HG03521 (cell line): ENCODE data around the gene BTRC.

Source experiments
- ATAC-seq: cut with Tn5 transposase; IDR thresholded peaks from one replicate; pipeline ENCODE4 v1.9.1; 2021; ENCODE audit warnings: mild to moderate bottlenecking, moderate library complexity; ENCODE audit not compliant: unreplicated experiment

Gene BTRC

DNA sequence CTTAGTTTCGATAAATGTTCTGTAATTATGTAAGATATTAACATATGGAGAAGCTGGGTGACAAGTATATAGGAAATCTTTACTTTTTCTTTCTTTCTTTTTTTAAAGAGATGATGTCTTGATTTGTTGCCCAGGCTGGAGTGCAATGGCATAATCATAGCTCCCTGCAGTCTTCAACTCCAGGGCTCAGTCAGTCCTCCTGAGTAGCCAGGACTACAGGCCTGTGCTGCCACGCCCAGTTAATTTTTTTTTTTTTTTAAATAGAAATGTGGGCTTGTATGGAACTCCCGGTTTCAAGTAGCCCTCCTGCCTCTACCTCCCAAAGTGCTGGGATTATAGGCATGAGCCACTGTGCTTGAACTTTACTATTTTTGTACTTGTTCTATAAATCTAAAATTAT lies 122.4 kb downstream of the BTRC start:
- ATAC-seq, result no peak

DNA sequence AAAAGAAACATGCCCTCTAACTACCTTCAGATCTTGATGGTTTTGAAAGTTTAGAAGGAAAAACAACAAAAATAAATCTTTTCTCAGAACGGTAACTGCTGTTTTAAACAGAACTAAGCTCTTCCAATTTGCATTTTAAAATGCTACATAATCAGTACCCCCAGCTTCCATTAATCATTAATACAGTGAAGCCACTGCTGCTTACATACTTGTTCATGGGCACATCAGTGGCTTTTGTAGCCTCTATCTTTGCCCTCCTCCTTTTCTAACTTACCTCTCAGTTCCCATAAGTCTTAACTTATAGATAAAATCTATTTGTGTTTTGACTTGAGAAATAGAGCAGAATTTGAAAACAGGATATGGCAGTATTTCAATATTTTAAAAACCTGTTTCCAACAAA lies 125.0 kb downstream of the BTRC start:
- no peak for ATAC-seq

DNA sequence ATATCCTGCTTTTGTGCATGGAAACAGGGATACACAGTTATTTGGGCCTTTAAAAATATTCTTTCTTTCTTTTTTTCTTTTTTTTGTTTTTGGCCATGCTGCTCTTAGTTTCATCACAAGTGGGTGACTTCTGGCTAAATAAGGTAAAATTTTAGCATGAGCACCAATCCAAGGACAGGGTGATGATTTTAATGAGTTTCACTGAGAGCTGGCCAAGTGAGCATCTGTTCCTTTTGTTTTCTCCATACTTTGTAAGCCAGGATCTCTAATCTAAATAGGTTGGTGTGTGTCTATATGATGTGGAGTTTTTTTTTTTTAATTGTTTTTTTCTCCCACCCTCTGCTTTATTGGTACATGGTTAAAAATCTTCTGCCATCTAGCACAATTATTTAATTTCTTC lies 127.3 kb downstream of the BTRC start:
- ATAC-seq, result no peak

GRCh38 chr10:101482568-101482967 lies 128.6 kb downstream of the BTRC start:
- no peak for ATAC-seq

- no peak for ATAC-seq
These were observed 130.3 kb downstream of the BTRC start for GRCh38 chr10:101484175-101484745.

DNA sequence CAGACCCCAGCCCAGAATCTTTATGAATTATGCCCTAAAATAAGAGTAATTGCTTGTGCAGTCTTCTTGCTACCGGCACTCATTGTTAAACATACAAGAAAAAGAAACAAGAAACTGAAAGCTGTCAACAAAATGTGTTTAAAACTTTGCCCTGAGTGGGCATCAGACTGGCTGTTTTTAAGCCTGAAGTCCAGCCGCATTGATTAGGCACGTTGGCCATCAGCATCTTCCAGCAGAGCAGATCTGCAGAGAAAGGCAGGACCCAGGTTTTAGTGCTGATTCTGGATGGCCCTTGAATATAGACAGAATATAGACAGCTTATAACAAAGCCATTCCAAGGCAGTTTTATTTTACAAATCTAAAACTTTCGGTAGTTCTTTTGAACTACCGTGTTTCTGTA lies 131.2 kb downstream of the BTRC start:
- ATAC-seq, result no peak

- no peak for ATAC-seq
These were observed 132.0 kb downstream of the BTRC start for GRCh38 chr10:101485681-101486554.

GRCh38 chr10:101487399-101487798 lies 133.4 kb downstream of the BTRC start:
- ATAC-seq, result no peak

DNA sequence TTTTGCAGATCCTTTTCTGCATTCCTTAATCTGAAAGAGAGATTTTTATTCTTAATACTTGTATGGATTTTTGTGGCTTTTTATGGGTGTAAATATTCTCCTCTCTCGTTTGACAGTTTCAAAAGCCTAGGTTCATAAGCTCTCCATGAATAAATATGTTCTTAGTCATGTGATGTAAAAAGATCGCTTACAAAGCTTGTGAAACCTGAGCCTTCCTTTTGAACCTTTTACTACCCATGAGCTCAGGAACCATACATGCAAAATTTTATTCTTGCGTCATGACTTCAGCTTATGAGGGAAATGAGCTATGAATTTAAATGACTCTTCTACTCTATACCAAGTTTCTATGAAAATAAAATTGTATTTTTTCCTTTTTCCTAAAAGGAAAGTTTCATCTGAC lies 135.4 kb downstream of the BTRC start:
- no peak for ATAC-seq

GRCh38 chr10:101490026-101490425 lies 136.1 kb downstream of the BTRC start:
- ATAC-seq, result no peak

DNA sequence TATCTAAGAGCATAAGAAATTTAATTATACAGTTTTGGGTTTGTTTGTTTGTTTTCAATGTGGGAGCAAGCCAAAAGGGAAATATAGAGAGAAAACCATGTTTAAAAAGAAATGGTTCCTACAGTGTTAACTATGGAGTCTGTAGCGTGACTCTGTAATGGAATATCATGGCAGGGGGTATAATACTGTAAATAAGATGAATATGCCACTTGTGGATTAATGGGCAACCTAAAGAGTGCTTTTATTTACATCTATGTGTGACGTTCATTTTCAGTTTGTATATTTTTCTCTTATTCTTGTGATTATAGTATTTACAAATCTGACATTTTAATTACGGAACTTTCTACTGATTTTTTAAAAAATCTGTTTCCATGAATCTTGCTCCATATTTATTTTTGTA lies 138.2 kb downstream of the BTRC start:
- ATAC-seq, result no peak

DNA sequence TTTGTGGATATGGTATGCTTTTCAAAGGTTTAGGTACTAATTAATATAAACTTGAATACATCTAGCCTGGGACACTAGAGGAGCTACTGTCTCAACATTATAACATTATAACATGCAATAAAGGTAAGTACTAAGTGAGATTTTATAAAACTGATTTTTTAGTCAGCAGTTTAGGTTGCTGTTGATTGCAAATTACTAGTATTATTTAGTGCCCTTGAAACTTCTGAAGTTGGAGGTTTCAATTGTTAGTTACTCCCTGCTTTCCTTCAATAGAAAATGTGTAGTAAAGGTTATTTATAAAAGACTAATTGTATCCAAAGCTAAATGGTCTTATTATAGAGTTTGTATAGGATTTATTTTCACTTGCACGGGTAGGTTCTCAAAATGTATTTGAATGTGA lies 138.8 kb downstream of the BTRC start:
- no peak for ATAC-seq

GRCh38 chr10:101493249-101493648 lies 139.3 kb downstream of the BTRC start:
- ATAC-seq, result no peak

GRCh38 chr10:101493782-101494281 lies 139.9 kb downstream of the BTRC start:
- no peak for ATAC-seq

GRCh38 chr10:101494650-101495049 lies 140.7 kb downstream of the BTRC start:
- no peak for ATAC-seq

DNA sequence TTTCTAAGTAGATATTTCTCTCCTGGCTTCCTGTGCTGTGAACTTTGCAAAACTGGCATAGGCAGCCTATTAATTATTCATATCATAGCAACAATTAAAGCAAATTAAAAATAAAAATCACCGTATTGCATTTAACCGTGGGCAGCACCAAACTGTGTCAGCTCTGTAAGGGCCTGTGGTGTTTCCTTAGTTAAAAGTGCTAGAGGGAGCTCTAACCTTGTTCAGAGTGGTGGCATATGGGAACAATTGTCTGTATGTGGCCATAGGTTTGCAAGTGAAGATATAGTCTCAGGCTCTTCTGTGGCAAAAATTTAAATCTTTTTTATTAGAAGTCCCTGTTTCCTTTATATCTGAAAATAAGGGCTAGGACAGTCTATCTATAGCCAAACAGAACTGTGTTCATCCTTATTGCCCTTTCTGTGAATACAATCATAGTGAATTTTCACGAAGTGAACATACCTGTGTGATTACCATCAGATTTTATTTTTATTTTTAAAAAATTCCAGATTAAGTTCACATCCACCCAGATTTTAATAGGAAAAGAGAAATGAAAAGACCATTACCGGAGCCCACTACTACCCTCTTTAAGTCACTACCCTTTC lies 141.5 kb downstream of the BTRC start:
- ATAC-seq, result no peak

GRCh38 chr10:101504438-101504837 lies 150.5 kb downstream of the BTRC start:
- ATAC-seq, result no peak

GRCh38 chr10:101506829-101507661 lies 153.1 kb downstream of the BTRC start:
- ATAC-seq, result no peak

- no peak for ATAC-seq
These were observed 153.9 kb downstream of the BTRC start for GRCh38 chr10:101507828-101508227.

DNA sequence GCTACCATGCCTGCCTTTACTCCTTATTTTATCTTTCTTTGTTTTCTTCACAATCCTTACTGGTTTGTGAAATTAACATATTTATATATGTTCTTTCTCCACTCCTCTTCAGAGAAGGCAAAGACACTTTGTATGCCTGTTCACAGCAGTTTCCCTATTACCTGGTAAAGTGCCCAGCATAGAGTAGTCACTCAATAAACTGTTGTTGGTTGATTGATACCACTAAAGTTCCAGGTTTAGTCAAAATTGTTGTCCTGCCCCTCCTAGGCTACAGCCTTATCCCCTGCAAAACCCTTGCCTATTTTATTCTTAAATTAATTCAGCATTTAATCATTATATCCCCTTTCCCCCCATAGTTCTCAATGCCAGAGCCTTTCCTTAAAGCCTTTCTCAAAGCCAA lies 158.0 kb downstream of the BTRC start:
- no peak for ATAC-seq

GRCh38 chr10:101512738-101513137 lies 158.8 kb downstream of the BTRC start:
- no peak for ATAC-seq
